ENCODE measurements around the gene FLNB.
A peak's percentile ranks its signal among the peaks of the same experiment; 100 is the strongest.

The FLNB gene

GRCh38 chr3:58026598-58026997, 18.4 kb downstream of the FLNB start:
- H3K4me1 Mint-ChIP-seq (ENCODE audit: low read depth), result peaks cover 47% of the 10 kb centered on the region

GRCh38 chr3:58027704-58028317, 19.6 kb downstream of the FLNB start:
- H3K4me3 Mint-ChIP-seq, result peak overlapping the region; percentile 0
- H3K27ac Mint-ChIP-seq, result peak overlapping the region; percentile 56
- peaks cover 44% of the 10 kb centered on the region for H3K4me1 Mint-ChIP-seq (ENCODE audit: low read depth)
- H3K27me3 Mint-ChIP-seq, result no peaks in the 10 kb centered on the region
- no peaks in the 10 kb centered on the region for H3K9me3 Mint-ChIP-seq (ENCODE audit: low read depth)
- H3K36me3 Mint-ChIP-seq, result no peaks in the 10 kb centered on the region

More at GRCh38 chr3:58026598-58026997, 18.4 kb downstream of the FLNB start:
- Mint-ChIP-seq H3K9me3 (ENCODE audit: low read depth) (no peaks in the 10 kb centered on the region), H3K4me3 (no peak overlapping the region), H3K36me3 (no peaks in the 10 kb centered on the region), H3K27ac (peak overlapping the region; percentile 68), H3K27me3 (no peaks in the 10 kb centered on the region)

- Mint-ChIP-seq H3K9me3 (ENCODE audit: low read depth) (no peaks in the 10 kb centered on the region), H3K27me3 (no peaks in the 10 kb centered on the region), H3K4me1 (ENCODE audit: low read depth) (peaks cover 47% of the 10 kb centered on the region), H3K4me3 (no peak overlapping the region), H3K27ac (no peak overlapping the region), H3K36me3 (no peaks in the 10 kb centered on the region)
Measured at GRCh38 chr3:58028902-58029301, 20.7 kb downstream of the FLNB start.

DNA sequence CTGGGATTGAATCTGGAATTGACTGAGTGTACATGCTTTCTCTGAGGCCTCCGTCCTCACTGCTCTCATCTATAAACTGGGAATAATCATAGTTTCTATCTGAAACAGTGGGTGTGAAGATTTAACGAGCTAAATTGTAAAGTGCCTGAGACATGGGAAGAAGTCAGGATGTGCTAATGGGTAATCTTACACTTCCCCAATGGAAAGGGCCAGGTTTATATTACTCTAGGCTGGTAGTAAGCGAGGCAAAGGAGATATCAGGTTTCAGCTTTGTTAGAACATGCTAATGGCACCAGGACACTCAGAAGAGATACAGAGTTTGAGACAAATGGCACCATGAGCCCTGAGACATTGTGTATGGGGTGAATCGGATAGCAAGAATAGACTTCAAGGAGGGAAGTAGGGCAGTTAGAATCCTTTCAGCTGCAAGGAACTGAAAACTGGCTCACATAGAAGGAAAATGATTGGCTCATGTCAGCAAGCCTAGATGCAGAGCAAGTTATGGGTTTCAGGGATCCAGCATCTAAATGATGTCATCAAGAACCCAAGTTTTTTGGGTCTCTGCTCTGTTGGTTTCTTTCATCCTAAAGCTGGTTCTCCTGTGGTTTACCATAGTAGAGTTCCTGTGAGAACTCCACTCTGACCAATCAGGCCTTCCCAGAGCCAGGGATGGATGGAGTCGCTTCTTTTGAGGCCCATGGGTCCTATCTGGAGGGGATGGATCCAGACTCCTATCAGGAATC, 21.8 kb downstream of the FLNB start:
- Mint-ChIP-seq H3K27me3 (no peaks in the 10 kb centered on the region), H3K27ac (peak overlapping the region; percentile 16), H3K9me3 (ENCODE audit: low read depth) (no peaks in the 10 kb centered on the region)

DNA sequence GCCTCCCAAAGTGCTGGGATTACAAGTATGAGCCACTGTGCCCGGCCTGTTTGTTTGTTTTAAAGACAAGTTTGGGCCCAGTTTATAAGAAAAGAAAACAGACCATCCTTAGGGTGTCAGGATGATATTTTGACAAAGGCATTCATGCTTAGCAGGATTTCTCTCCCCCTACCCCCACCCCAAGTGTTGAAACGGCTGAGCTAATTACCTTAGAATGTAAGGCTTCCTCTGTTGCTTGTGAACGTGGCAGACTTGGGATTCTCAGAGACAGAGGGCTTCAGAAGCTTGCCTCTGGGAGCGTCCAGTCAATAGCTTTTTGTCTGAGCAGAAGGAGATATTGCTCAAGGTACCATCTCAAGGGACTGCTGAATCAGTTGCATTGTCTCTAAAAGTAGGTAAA, 24.0 kb downstream of the FLNB start:
- Mint-ChIP-seq H3K27me3 (no peaks in the 10 kb centered on the region), H3K27ac (peak overlapping the region; percentile 38), H3K9me3 (ENCODE audit: low read depth) (no peaks in the 10 kb centered on the region), H3K36me3 (peaks cover 3% of the 10 kb centered on the region), H3K4me3 (no peak overlapping the region), H3K4me1 (ENCODE audit: low read depth) (peaks cover 58% of the 10 kb centered on the region)

More for the DNA sequence above, 21.8 kb downstream of the FLNB start:
- peaks cover 51% of the 10 kb centered on the region for H3K4me1 Mint-ChIP-seq (ENCODE audit: low read depth)
- H3K4me3 Mint-ChIP-seq, result no peak overlapping the region
- H3K36me3 Mint-ChIP-seq, result peaks cover 3% of the 10 kb centered on the region

DNA sequence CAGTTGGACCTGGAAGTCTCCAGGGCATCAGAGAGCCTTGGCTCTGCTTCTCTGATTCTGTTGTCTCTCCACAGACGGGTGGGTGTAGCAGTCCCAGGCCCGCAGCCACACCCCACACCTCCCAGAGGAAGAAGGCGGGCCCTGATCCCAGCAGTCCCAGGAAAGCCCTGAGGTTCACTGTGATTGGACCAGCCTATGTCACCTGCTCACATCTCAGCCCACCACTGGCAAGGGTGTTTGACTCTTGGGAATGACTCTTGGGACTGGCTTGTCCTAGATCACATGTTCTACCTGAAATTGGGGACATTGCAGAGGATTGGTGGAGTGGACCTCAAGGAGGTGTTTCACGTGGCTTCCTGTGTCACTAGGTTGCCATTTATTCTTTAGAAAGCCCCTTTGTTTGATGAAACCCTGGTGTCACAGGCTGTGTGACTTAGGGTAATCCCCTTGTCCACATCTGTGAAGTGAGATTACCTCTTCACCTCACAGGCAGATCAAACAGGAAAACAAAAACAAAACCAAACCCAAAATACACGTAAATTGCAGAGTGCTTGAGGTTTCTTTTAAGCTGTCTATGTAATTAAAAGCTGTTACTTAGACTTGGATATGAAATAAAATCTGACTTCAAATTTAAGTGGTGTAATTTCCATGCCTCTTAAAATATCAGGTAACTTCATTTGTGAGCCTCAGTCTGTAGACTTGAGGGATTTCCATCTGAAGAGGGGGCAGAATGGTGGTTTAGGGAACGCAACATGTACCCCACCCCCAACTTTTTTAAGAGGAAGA, 26.7 kb downstream of the FLNB start:
- Mint-ChIP-seq H3K4me3 (peak overlapping the region; percentile 71), H3K9me3 (ENCODE audit: low read depth) (no peaks in the 10 kb centered on the region), H3K27ac (peak overlapping the region; percentile 93), H3K36me3 (peaks cover 5% of the 10 kb centered on the region), H3K27me3 (no peaks in the 10 kb centered on the region), H3K4me1 (ENCODE audit: low read depth) (peaks cover 57% of the 10 kb centered on the region)

DNA sequence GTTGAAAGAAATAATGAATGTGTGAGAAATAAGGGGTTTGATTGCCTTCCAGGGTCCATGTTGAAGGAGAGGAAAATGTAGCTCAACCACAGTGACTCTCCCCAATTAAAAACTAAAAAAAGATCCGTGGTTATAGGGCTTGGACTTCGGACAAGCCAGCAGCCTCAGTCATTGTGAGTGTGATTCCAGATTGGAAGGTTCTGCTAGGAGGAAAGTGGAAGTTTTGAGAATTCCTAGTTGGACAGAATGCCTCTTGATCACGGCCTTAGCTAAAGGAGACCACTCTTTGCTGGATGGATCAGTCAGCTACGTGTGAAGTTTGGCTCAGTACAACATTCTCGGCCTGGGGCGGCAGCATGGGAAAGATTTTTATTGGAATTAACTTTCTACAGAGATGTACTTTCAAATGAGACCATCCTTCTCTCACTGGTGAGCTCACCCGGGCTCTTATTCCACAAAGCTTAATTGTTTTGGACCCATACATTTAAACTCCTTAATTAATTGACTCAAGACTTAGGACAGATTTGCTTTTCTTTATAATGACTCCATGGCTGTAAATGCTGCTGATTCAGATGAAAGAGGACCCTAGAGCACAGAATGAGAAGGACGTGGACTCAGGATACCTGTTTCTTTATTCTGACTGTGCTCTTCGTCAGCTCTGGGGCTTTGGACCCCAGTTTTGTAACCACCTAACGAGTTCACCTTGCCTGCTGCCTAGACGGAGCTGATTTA, 27.5 kb downstream of the FLNB start:
- Mint-ChIP-seq H3K36me3 (peaks cover 5% of the 10 kb centered on the region), H3K9me3 (ENCODE audit: low read depth) (no peaks in the 10 kb centered on the region), H3K27me3 (no peaks in the 10 kb centered on the region), H3K27ac (peak overlapping the region; percentile 93), H3K4me1 (ENCODE audit: low read depth) (peaks cover 58% of the 10 kb centered on the region), H3K4me3 (peak overlapping the region; percentile 71)

- Mint-ChIP-seq H3K4me3 (no peak overlapping the region), H3K9me3 (ENCODE audit: low read depth) (no peaks in the 10 kb centered on the region), H3K27me3 (no peaks in the 10 kb centered on the region), H3K36me3 (peaks cover 5% of the 10 kb centered on the region), H3K4me1 (ENCODE audit: low read depth) (peaks cover 66% of the 10 kb centered on the region), H3K27ac (no peak overlapping the region)
Measured at GRCh38 chr3:58036293-58037032, 28.2 kb downstream of the FLNB start.

DNA sequence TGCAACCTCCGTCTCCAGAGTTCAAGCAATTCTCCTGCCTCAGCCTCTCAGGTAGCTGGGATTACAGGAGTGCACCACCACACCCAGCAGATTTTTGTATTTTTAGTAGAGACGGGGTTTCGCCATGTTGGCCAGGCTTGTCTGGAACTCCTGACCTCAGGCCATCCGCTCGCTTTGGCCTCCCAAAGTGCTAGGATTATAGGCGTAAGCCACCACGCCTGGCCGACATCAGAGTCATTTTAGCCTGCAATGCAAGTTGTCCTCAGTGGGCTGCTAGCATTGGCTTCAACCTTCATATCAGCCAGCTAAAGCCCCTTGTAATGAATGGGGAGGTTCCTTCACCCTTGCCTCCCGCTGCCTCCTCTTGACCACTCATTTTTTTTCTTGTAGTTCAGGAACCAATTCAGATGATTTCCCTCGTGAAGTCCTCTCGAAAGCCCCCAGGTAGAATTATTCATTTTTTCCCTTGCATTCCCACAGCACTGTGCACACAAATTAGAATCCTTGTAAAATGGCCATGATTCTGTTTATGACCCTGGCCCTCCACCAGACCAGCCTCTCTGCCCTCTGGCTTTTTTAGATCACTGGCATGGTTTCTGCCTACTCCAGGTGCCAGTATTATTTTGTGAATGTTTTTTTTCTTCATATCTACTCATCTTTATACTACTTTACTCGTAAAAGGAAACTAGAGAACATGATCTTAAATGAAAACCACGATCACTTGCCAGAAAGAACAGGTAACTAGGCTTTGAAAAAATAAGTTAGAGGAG, 29.1 kb downstream of the FLNB start:
- H3K4me3 Mint-ChIP-seq, result peak overlapping the region; percentile 35
- H3K27ac Mint-ChIP-seq, result no peak overlapping the region
- H3K4me1 Mint-ChIP-seq (ENCODE audit: low read depth), result peaks cover 72% of the 10 kb centered on the region
- no peaks in the 10 kb centered on the region for H3K27me3 Mint-ChIP-seq
- no peaks in the 10 kb centered on the region for H3K9me3 Mint-ChIP-seq (ENCODE audit: low read depth)
- peaks cover 5% of the 10 kb centered on the region for H3K36me3 Mint-ChIP-seq

- Mint-ChIP-seq H3K4me3 (no peak overlapping the region), H3K27me3 (no peaks in the 10 kb centered on the region), H3K4me1 (ENCODE audit: low read depth) (peaks cover 76% of the 10 kb centered on the region), H3K9me3 (ENCODE audit: low read depth) (no peaks in the 10 kb centered on the region), H3K27ac (no peak overlapping the region), H3K36me3 (peaks cover 5% of the 10 kb centered on the region)
Measured at GRCh38 chr3:58038675-58039292, 30.6 kb downstream of the FLNB start.

DNA sequence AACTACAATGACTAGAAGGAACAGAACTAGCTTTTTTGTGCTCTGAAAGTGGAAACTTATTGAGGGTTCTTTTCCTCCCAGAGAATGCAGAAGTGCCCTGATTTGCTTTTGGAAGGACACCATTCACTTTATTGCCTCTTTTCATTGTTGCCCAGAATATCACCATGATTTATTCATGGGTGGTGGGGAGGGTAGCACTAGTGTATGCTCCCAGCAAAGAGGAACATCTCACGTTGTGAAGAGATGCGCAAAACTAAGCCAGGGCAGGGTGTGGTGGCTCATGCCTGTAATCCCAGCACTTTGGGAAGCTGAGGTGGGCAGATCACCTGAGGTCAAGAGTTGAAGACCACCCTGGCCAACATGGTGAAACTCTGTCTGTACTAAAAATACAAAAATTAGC, 31.4 kb downstream of the FLNB start:
- H3K36me3 Mint-ChIP-seq, result peaks cover 5% of the 10 kb centered on the region
- H3K27me3 Mint-ChIP-seq, result no peaks in the 10 kb centered on the region
- peaks cover 77% of the 10 kb centered on the region for H3K4me1 Mint-ChIP-seq (ENCODE audit: low read depth)
- H3K27ac Mint-ChIP-seq, result no peak overlapping the region
- no peaks in the 10 kb centered on the region for H3K9me3 Mint-ChIP-seq (ENCODE audit: low read depth)
- H3K4me3 Mint-ChIP-seq, result no peak overlapping the region

DNA sequence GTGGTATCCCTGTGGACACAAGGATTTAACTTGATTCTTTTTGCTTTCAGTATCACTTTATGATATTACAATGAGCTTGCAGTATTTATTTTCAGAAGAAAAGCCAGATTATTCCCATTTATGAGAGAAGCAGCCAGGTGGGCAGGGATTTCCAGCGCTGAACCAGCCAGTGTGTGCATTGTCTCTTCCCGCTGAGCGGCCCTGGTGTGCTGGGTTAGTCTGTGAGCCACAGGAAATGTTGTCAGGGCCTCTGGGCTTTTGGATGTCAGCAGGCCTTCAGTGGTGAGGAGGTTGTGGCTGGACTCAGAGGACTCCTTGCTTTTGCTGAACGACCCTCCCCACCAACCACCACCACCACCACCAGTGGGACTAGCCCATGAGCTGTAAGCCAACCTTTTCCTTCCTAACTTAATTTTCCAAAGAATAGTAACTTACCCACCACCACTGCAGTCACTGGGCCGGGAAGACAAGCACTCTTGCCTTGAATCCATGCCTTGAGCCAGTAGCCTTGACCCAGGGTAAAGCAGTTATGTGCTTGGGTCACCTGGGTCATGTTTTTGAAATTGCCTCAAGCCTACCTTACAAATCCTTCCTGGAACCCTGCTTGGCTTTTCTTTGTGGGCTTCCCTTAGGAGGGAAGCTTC, 33.1 kb downstream of the FLNB start:
- H3K9me3 Mint-ChIP-seq (ENCODE audit: low read depth), result no peaks in the 10 kb centered on the region
- H3K27me3 Mint-ChIP-seq, result no peaks in the 10 kb centered on the region
- H3K27ac Mint-ChIP-seq, result peak overlapping the region; percentile 34
- H3K4me1 Mint-ChIP-seq (ENCODE audit: low read depth), result peaks cover 70% of the 10 kb centered on the region
- peaks cover 2% of the 10 kb centered on the region for H3K36me3 Mint-ChIP-seq
- H3K4me3 Mint-ChIP-seq, result no peak overlapping the region

DNA sequence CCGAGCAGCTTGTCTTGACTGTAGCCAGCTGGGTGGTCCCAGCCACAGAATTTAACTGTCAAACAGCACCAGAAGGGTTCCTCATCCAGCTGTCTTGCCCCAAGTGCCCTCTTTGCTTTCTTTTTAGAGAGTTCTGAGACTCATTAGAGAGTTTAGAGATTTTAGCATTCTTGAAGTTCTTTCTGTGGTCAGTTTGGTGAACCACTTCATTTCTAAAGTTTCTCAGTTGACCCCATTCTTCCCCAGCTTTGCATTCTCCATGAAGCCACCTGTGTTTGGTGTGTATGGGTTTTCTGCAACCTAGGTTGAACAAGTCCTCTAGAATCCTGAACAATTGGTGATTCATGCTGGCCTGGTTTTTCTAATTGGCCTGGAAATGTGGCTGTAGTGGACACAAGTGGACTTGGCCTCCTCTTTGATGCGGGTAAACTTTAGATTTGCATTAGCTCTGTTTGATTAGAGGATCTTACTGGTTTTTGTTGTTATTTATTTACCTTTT, 33.7 kb downstream of the FLNB start:
- peaks cover 5% of the 10 kb centered on the region for H3K36me3 Mint-ChIP-seq
- no peak overlapping the region for H3K4me3 Mint-ChIP-seq
- H3K9me3 Mint-ChIP-seq (ENCODE audit: low read depth), result no peaks in the 10 kb centered on the region
- peaks cover 67% of the 10 kb centered on the region for H3K4me1 Mint-ChIP-seq (ENCODE audit: low read depth)
- H3K27ac Mint-ChIP-seq, result peak overlapping the region; percentile 34
- no peaks in the 10 kb centered on the region for H3K27me3 Mint-ChIP-seq

All from activated naive CD8-positive, alpha-beta T cell (primary cell).